SK-N-DZ (cell line): ENCODE measurements around the gene MORN5. TPM values are rescaled to one million over a fixed set of nuclear protein-coding genes. Genes with fewer than 3 reads are reported as not detected.
"Not testable (repeated sequence)": the region's sequence is repeated elsewhere in the genome, so short reads cannot be mapped to it uniquely, and the experiment has no call there.

Experiments used
- DNase-seq: peaks from one replicate; pipeline ENCODE4 v3.0.0-alpha.2; 2015; ENCODE audit warnings: low spot score
- polyA plus RNA-seq, 2 experiments: library from polyadenylated mRNA; depleted of rRNA; stranded (reverse); fragments of >200 nt; gene quantifications; 2 replicates each; pipeline ENCODE4 v1.2.3, GENCODE V29; 2014

Gene MORN5
- polyA plus RNA-seq (2014; cell fraction: cytosol; rRNA removed) = not detected in 2 replicates
- not detected in 2 replicates for polyA plus RNA-seq (2014; cell fraction: nucleus; rRNA removed)

GRCh38 chr9:122159026-122159924 is at the start of gene MORN5, which contains the start of gene NDUFA8:
Gene MORN5, plus strand, starts transcription at chr9:122159908. Its CDS starts 65 bp downstream, at chr9:122159973.
Gene NDUFA8, minus strand, starts transcription at chr9:122159779. Its CDS starts 102 bp downstream, at chr9:122159677.
- DNase-seq = peak; percentile 96

GRCh38 chr9:122110100-122110833 is 49.4 kb upstream of the MORN5 start:
- no peak for DNase-seq

GRCh38 chr9:122111413-122112085 is 48.2 kb upstream of the MORN5 start:
- no peak for DNase-seq

GRCh38 chr9:122112238-122112637 is 47.5 kb upstream of the MORN5 start:
- no peak for DNase-seq

GRCh38 chr9:122113574-122113973 is 46.1 kb upstream of the MORN5 start:
- no peak for DNase-seq

- no peak for DNase-seq
Observed at GRCh38 chr9:122115176-122116035, 44.3 kb upstream of the MORN5 start.

- DNase-seq = no peak
Observed at GRCh38 chr9:122116040-122116439, 43.7 kb upstream of the MORN5 start.

- no peak for DNase-seq
Observed at GRCh38 chr9:122116448-122117173, 43.1 kb upstream of the MORN5 start.

- DNase-seq = not testable (repeated sequence)
Observed at GRCh38 chr9:122117241-122117640, 42.5 kb upstream of the MORN5 start.

- DNase-seq = no peak
Observed at GRCh38 chr9:122118343-122119165, 41.2 kb upstream of the MORN5 start.

GRCh38 chr9:122119166-122119521 is 40.6 kb upstream of the MORN5 start:
- DNase-seq = no peak

GRCh38 chr9:122119721-122120120 is 40.0 kb upstream of the MORN5 start:
- DNase-seq = no peak

- no peak for DNase-seq
Observed at GRCh38 chr9:122120316-122121071, 39.2 kb upstream of the MORN5 start.

- no peak for DNase-seq
Observed at GRCh38 chr9:122121391-122121790, 38.3 kb upstream of the MORN5 start.

GRCh38 chr9:122121931-122122330 is 37.8 kb upstream of the MORN5 start:
- DNase-seq = no peak

GRCh38 chr9:122122468-122122867 is 37.2 kb upstream of the MORN5 start:
- DNase-seq = no peak

- peak; percentile 78 for DNase-seq
Observed at GRCh38 chr9:122122903-122123632, 36.6 kb upstream of the MORN5 start.

- DNase-seq = no peak
Observed at GRCh38 chr9:122124048-122124447, 35.7 kb upstream of the MORN5 start.
